ENCODE measurements around the gene KCNQ2. TPM values are rescaled to one million over a fixed set of nuclear protein-coding genes. Genes with fewer than 3 reads are reported as not detected.

The KCNQ2 gene
- total RNA-seq, 1 experiment from 2014 or later: 86.5 TPM

DNA sequence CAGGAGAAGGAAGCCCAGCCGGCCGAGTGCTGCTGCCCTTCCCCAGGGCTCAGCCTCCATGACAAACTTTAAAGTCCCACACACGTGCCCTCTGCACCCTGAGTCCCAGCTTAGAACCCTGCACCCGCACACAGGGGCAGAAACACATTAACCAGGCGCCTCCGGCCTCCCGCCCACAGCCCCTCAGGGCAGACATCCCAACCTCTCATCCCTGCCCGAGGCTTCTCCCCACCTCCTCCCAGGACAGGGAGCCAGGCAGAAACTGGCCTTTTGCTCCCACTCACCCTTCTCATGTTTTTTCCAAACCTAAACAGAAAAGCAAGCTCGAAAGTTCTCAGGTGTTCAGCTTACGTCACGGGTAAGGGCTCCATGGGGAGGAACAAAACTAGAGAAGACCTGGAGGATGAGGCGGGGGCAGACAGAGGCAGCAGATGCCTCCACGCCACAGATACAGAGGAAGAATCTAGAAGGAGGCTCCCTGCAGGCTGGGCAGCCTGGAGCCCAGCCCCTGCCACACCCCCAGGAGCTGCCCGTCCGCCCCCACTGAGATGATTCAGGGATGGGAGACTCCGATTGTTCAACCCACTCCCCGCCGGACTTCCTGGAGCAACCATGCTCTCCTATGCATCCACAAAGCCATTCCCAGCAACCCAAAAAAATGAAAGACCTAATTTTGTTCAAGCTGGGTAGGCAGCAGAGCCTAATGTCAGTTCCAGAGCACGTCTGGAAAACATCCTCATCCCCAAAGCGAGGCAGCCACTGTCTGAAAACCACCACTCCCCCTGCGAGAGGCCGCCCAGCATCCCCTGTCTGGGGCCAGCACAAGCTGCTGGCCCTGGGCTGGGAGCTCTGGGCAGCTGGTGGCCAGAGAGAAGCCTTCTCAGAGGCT is 8.8 kb downstream of the KCNQ2 start:
- no TSS peak for BruUV-seq (replicated peaks)
- Histone ChIP-seq H3K4me1 (ENCODE audit: control insufficient read depth in 1 of 2, insufficient read depth in 2 of 2, low read length in 2 of 2) (peaks cover 4 to 11% of the 10 kb centered on the region in 2 experiments; a peak in 2 of 4 replicates), H3K79me2 (ENCODE audit: insufficient read depth, low read length) (peaks cover 63% of the 10 kb centered on the region), H3K9me3 (ENCODE audit: control insufficient read depth in 1 of 2, insufficient read depth in 1 of 2, low read depth in 1 of 2, low read length in 2 of 2) (no peaks in the 10 kb centered on the region), H3K4me3 (replicated peaks in 1 of 2; ENCODE audit: low read depth in 1 of 2, low read length in 2 of 2) (no peak overlapping the region), H2AFZ (ENCODE audit: low read depth, low read length, poor library complexity, severe bottlenecking) (no peak overlapping the region), H3K27ac (ENCODE audit: low read depth, low read length) (no peak overlapping the region), H3K9ac (ENCODE audit: low read length) (no peak overlapping the region), H3K9me2 (ENCODE audit: insufficient read depth) (no peaks in the 10 kb centered on the region), H3K27me3 (ENCODE audit: insufficient read depth, low read length) (no peaks in the 10 kb centered on the region), H4K20me1 (ENCODE audit: insufficient read depth) (no peaks in the 10 kb centered on the region), H3K4me2 (ENCODE audit: low read length) (no peak overlapping the region), H3K36me3 (ENCODE audit: control insufficient read depth in 1 of 2, insufficient read depth in 2 of 2, low read length in 2 of 2) (no peaks in the 10 kb centered on the region)
- POLR2A ChIA-PET: interaction anchor here (0.6 kb wide), 1 partner anchor 108 kb away, joined by 6 read pairs; no protein-coding TSS in a partner anchor
- intact Hi-C loops (cut with micrococcal nuclease): no loop called here
- no peak for TF ChIP-seq ELF1 (IDR thresholded peaks at IDR 0.05; ENCODE audit: borderline replicate concordance, low read depth)
- TF ChIP-seq SIN3A (IDR thresholded peaks at IDR 0.05; ENCODE audit: low read depth): no peak
- TF ChIP-seq ZNF274 (IDR thresholded peaks at IDR 0.05; ENCODE audit: low read depth, low read length): no peak
- TF ChIP-seq, protein P1, sequence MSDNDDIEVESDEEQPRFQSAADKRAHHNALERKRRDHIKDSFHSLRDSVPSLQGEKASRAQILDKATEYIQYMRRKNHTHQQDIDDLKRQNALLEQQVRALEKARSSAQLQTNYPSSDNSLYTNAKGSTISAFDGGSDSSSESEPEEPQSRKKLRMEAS (IDR thresholded peaks at IDR 0.05): no peak
- no peak for TF ChIP-seq FOSL1 (IDR thresholded peaks at IDR 0.05; ENCODE audit: low read depth)
- TF ChIP-seq YY1 (IDR thresholded peaks at IDR 0.05; ENCODE audit: extremely low read depth, insufficient replicate concordance, low read depth, low read length): no peak
- TF ChIP-seq, protein P2, sequence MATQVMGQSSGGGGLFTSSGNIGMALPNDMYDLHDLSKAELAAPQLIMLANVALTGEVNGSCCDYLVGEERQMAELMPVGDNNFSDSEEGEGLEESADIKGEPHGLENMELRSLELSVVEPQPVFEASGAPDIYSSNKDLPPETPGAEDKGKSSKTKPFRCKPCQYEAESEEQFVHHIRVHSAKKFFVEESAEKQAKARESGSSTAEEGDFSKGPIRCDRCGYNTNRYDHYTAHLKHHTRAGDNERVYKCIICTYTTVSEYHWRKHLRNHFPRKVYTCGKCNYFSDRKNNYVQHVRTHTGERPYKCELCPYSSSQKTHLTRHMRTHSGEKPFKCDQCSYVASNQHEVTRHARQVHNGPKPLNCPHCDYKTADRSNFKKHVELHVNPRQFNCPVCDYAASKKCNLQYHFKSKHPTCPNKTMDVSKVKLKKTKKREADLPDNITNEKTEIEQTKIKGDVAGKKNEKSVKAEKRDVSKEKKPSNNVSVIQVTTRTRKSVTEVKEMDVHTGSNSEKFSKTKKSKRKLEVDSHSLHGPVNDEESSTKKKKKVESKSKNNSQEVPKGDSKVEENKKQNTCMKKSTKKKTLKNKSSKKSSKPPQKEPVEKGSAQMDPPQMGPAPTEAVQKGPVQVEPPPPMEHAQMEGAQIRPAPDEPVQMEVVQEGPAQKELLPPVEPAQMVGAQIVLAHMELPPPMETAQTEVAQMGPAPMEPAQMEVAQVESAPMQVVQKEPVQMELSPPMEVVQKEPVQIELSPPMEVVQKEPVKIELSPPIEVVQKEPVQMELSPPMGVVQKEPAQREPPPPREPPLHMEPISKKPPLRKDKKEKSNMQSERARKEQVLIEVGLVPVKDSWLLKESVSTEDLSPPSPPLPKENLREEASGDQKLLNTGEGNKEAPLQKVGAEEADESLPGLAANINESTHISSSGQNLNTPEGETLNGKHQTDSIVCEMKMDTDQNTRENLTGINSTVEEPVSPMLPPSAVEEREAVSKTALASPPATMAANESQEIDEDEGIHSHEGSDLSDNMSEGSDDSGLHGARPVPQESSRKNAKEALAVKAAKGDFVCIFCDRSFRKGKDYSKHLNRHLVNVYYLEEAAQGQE (IDR thresholded peaks at IDR 0.05; ENCODE audit: low read depth): no peak
- no peak for TF ChIP-seq CEBPB (IDR thresholded peaks at IDR 0.05; ENCODE audit: low read depth)
- TF ChIP-seq POLR2A (IDR thresholded peaks at IDR 0.05; ENCODE audit: borderline replicate concordance, extremely low read depth, insufficient read depth, insufficient read length): no peak
- TF ChIP-seq ATF3 (IDR thresholded peaks at IDR 0.05): no peak
- no peak for TF ChIP-seq RAD21 (IDR thresholded peaks at IDR 0.05; ENCODE audit: low read depth)
- TF ChIP-seq SP1 (IDR thresholded peaks at IDR 0.05; ENCODE audit: low read depth): no peak
- no peak for TF ChIP-seq EZH2phosphoT487 (IDR thresholded peaks at IDR 0.05; ENCODE audit: borderline replicate concordance)
- no peak for TF ChIP-seq SRF (IDR thresholded peaks at IDR 0.05; ENCODE audit: low read depth)
- no peak for TF ChIP-seq ZBTB33 (IDR thresholded peaks at IDR 0.05; ENCODE audit: extremely low read depth, insufficient replicate concordance, low read length)
- CTCF ChIA-PET: no interaction called here
- DNase-seq (ENCODE audit: low read depth, low spot score) (no peak), ATAC-seq (no peak)
- RAD21 ChIA-PET (ENCODE audit: low non-redundant PET in 1 of 2, low total read pairs in 2 of 2, uncharacterized antibody in 2 of 2, unreplicated experiment in 2 of 2): no interaction called here

All from HCT116 (cell line).